HG03045 (cell line): ENCODE measurements around the gene PIEZO2.
"Not testable (repeated sequence)": the region's sequence is repeated elsewhere in the genome, so short reads cannot be mapped to it uniquely, and the experiment has no call there.

ENCODE experiments used
- ATAC-seq: cut with Tn5 transposase; IDR thresholded peaks from one replicate; pipeline ENCODE4 v1.9.1; 2021; ENCODE audit warnings: mild to moderate bottlenecking, moderate library complexity; ENCODE audit not compliant: unreplicated experiment

The PIEZO2 gene

GRCh38 chr18:10930076-10930475 lies 219.3 kb downstream of the PIEZO2 start:
- no peak for ATAC-seq

GRCh38 chr18:10928772-10929373 lies 220.5 kb downstream of the PIEZO2 start:
- ATAC-seq, result peak; percentile 60

- ATAC-seq, result peak; percentile 67
Observed at GRCh38 chr18:10928011-10928771, 221.2 kb downstream of the PIEZO2 start.

GRCh38 chr18:10927286-10927992 lies 221.9 kb downstream of the PIEZO2 start:
- ATAC-seq, result no peak

- ATAC-seq, result no peak
Observed at GRCh38 chr18:10926621-10927161, 222.7 kb downstream of the PIEZO2 start.

GRCh38 chr18:10924290-10924689 lies 225.1 kb downstream of the PIEZO2 start:
- no peak for ATAC-seq

- no peak for ATAC-seq
Observed at GRCh38 chr18:10923551-10924070, 225.8 kb downstream of the PIEZO2 start.

GRCh38 chr18:10923141-10923540 lies 226.2 kb downstream of the PIEZO2 start:
- no peak for ATAC-seq

GRCh38 chr18:10922712-10923111 lies 226.7 kb downstream of the PIEZO2 start:
- not testable (repeated sequence) for ATAC-seq

GRCh38 chr18:10920309-10920708 lies 229.1 kb downstream of the PIEZO2 start:
- not testable (repeated sequence) for ATAC-seq

GRCh38 chr18:10919851-10920250 lies 229.5 kb downstream of the PIEZO2 start:
- ATAC-seq, result no peak

- ATAC-seq, result no peak
Observed at GRCh38 chr18:10916865-10917264, 232.5 kb downstream of the PIEZO2 start.

- ATAC-seq, result no peak
Observed at GRCh38 chr18:10916387-10916786, 233.0 kb downstream of the PIEZO2 start.

- ATAC-seq, result not testable (repeated sequence)
Observed at GRCh38 chr18:10915748-10916147, 233.6 kb downstream of the PIEZO2 start.

GRCh38 chr18:10914610-10915009 lies 234.8 kb downstream of the PIEZO2 start:
- not testable (repeated sequence) for ATAC-seq

GRCh38 chr18:10913919-10914318 lies 235.4 kb downstream of the PIEZO2 start:
- ATAC-seq, result no peak

GRCh38 chr18:10912790-10913545 lies 236.4 kb downstream of the PIEZO2 start:
- ATAC-seq, result no peak

- ATAC-seq, result no peak
Observed at GRCh38 chr18:10909724-10910123, 239.6 kb downstream of the PIEZO2 start.

GRCh38 chr18:10908760-10909159 lies 240.6 kb downstream of the PIEZO2 start:
- no peak for ATAC-seq

GRCh38 chr18:10907749-10908148 lies 241.6 kb downstream of the PIEZO2 start:
- ATAC-seq, result no peak

GRCh38 chr18:10901329-10901728 lies 248.0 kb downstream of the PIEZO2 start:
- ATAC-seq, result no peak
